SKM-1 treated with dmso at 0.1 percent for 144 hours (cell line): ENCODE measurements around the gene SRPRB.
"Not testable (repeated sequence)": the region's sequence is repeated elsewhere in the genome, so short reads cannot be mapped to it uniquely, and the experiment has no call there.

Experiments
- DNase-seq: peaks from one replicate; lab custom pipeline; 2025; ENCODE audit not compliant: unreplicated experiment; lab: John Stamatoyannopoulos, UW

SRPRB gene

DNA sequence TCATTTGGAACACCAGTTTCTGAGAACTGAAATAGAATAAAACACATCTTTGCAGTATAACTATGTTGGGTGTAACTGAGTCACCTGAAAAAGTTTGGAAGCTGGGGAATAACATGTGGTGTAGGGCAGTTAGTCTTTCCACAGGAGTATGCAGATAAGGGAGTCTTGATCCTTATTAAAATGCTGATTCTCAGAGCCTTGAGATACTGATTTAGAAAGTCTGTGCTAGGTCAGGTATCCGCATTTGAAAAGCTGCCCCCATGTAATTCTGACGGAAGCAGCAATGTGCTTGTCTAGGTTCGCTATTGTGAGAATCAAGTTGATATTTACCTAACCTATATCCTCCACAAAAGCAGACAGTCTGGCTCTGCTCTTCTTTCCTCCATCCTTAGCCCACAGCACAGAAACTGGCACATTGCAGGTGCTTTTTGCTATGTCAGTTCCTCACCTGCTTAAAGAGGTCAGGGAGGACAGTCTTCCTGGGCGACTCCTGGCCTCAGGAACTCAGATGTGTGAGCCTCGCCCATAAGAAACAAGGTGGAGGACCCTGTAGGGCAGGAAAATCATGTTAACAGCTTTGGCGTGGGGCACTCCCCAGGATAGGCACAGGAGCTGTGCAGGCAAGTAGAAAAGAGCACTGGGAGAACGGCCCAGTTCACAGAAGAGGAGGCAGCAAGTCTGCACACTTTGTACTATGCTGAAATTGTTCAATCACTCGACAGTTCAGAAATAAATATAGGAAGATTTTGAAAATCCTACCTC lies 27.6 kb upstream of the SRPRB start:
- DNase-seq = no peak

DNA sequence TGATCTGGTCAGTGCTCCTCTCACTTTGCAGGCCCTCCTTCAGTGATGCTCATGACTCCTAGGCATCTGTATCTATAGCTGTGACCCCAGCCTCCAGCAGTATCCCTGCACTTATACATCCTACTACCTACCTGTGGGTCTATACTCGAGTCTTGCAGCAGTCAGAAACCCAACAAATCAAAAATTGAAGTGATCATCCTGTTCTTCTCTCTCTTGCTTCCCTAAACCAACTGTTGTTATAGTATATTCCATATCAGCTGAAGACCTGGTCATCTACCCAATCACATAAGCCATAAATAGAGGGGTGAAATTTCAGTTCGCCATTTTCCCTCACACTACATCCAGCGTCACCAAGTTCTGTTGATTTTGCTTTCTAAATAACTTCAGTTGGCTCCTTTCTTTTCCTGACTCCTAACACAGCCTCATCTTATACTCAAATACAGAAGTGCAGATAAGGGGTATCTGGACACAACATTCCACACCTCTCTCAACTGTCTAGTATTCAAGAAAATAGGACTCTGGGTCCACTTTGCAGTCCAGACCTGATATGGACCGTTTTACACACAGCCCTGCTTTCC lies 25.9 kb upstream of the SRPRB start:
- DNase-seq = no peak

DNA sequence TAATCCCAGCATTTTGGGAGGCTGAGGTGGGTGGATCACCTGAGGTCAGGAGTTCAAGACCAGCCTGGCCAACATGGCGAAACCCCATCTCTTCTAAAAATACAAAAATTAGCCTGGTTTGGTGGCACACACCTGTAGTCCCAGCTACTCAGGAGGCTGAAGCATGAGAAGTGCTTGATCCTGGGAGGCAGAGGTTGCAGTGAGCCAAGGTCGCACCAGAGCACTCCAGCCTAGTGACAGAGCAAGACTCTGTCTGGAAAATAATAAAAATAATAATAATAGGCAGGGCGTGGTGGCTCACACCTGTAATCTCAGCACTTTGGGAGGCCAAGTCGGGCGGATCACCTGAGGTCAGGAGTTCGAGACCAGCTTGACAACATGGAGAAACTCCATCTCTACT lies 24.9 kb upstream of the SRPRB start:
- DNase-seq = not testable (repeated sequence)

- no peak for DNase-seq
Observed at GRCh38 chr3:133781570-133781969, 24.0 kb upstream of the SRPRB start.

GRCh38 chr3:133782454-133782853 lies 23.2 kb upstream of the SRPRB start:
- DNase-seq = no peak

DNA sequence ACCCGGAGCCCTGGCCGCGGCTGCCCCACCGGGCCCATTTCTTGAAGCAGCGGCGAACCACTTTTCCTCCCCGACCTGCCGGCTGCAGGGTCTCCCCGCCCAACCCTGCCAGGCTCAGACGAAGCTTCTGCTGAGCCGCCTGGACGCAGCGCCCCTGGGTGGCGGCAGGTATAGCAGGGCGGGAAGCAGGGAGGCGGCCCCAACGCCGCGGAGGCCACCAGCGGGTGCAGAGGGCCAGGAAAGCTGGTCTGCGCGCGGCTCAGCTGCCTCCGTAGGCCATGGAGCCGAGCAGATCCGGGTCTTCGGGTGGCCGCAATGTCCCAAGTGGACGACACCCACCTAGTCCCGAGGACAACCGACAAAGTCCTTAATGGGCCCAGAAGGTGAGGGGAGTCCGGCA lies 21.9 kb upstream of the SRPRB start:
- DNase-seq = no peak

DNA sequence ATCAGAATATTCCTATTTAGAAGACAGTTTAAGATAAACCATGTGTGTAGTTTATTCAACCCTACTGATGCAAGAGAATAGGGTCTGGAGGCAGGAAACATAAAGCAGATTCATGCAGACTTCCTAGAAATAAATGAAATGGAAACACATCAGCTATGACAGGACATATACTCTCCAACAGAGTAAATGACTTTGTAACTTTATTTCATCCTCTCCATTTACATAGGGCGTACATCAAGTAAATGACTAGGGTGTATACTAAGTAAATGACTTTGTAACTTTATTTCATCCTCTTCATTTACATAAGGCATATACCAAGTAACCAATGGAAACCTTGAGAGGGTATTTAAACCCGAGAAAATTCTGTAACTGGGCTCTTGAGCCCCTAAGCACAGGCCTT lies 17.6 kb upstream of the SRPRB start:
- no peak for DNase-seq

- no peak for DNase-seq
Observed at GRCh38 chr3:133792171-133792763, 13.3 kb upstream of the SRPRB start.

DNA sequence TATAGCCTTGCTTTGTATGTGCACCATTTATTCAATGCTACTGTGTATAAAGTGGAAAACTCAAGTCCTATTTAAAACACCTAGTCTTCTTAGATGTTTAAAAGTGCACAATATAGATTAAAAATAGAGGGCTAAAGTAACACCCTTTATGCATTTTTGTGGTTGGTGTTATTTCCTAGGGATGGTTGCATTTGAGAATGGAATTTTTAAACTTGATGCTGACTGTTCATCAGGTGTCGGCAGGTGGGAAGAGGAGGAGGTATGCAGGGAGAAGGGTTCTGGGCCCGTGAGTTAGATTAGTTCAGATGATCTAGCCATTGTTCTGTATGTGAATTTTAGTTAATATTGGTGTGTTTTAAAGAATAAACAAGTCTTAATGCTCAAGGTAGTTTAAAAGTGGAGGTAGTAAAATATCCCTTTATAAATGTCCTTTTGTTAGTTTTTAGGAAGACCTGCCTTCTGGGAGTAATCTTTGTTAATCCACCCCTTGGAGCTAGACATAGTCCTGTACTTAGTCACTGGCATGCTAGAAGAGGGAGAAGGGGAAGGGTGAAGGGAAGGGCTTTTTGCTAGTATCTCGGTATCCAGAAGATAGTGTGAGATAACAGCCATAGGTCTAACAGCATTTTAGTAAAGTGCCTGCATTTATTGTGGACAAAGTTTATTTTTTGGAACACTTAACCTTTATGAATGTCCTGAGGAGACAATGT lies 8.1 kb upstream of the SRPRB start:
- no peak for DNase-seq

DNA sequence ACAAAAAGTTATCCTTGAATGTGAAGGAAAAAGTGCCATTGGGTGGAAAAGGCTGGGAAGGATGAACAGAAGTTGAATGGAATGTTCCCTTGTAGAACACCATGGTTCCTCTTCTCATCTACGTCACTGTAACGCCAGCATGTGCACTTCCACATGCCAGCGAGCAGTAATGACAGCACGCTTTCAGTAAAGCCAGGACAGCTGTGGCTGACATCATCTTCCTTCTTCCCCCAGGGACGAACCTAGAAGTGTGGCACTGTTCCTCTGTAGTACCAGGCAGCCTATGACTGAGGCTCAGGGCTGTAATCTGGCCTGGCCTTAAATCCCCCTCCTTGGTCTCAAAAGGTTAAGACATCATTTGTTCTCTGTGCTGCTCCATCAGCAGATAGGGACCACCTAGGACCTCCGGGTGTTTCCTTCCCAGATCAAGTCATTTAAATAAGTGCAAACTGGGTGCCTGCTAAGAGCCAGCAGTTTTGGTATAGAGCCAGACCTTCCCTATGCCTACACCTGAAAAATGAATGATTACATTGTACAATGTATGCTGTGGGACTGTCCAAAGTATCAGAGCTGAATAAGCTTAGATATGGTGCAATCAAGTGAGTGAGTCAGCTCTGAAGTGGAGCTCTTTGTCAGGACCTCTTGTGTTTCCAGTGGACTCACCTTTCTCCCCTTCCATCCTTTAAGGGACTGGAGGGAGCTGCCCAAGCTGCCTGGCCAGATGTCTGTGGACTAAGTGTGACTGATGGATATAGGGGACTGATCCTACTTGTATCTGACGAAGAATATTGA lies 5.6 kb upstream of the SRPRB start:
- no peak for DNase-seq

- no peak for DNase-seq
Observed at GRCh38 chr3:133803469-133803868, 2.1 kb upstream of the SRPRB start.

DNA sequence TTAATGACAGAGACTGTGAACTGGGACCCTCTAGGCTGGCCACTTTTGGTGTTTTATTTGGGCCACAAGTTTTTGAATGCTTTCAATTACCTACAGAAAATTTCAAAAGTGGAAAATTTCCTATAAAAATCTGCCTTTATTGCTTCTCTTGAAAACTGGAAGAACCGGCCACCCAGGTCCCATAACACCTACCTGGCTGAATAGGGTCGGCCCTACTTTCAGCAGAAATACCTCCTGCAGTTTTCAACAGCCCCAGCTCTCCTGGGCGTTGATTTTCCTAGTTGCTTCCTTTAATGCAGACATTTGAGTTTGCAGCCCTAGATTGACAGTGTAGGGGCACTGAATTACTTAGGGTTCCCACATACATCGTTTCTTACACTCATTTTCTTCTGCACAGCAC lies 719 bp upstream of the SRPRB start:
- no peak for DNase-seq

DNA sequence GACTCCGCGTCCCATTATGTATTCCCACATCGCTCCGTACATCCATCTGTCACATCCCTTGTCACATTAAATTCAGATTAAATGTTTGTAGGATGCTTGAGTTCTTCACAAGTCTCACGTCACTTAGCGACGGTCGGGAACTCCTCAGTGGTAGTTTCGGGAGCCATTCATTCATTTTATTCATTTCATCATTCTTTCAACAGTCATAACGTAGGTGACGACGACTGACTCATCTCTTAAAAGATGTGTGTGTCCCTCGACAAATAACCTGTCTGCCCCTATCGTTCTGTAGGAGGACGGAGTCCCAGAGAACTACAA lies 272 bp upstream of the SRPRB start:
- no peak for DNase-seq

DNA sequence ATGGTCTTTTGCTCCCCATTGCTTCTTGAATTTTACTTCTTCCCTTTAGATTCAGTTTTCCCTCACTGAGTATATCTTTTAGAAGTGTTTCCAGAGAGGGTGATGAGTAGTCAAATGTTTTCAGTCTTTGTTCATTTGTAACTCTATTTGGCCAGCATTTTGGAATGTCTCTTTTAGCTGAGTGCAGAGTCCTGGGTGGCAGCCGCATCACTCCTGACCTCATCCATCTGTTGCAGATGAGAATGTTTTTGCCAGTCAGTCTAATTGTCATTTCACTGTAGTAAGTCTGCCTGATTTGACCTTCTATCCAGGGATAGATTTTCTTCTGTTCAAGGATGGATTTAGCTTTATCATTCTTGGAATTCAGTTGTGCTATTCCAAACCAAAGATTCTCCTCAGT lies 7.3 kb downstream of the SRPRB start:
- DNase-seq = no peak

GRCh38 chr3:133815386-133815785 lies 9.8 kb downstream of the SRPRB start:
- no peak for DNase-seq

DNA sequence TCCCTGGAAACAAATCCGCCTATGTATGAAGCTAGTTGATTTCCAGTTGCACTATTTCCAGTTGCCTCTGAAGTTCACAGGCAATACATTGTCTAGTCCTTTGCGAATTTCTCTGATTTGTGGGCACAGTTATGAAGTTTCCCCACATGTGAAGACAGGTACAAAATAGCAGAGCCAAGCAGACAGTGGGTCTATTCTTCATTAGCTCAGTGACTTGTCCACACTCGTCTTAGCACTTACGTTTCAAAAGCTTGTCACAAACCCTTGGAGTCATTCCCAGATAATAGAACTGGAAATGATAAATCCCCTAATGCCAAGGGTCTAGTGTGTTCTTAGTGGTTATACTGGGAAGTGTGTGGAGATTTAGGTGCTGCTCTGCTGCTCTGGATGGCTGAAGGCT lies 14.5 kb downstream of the SRPRB start:
- no peak for DNase-seq

DNA sequence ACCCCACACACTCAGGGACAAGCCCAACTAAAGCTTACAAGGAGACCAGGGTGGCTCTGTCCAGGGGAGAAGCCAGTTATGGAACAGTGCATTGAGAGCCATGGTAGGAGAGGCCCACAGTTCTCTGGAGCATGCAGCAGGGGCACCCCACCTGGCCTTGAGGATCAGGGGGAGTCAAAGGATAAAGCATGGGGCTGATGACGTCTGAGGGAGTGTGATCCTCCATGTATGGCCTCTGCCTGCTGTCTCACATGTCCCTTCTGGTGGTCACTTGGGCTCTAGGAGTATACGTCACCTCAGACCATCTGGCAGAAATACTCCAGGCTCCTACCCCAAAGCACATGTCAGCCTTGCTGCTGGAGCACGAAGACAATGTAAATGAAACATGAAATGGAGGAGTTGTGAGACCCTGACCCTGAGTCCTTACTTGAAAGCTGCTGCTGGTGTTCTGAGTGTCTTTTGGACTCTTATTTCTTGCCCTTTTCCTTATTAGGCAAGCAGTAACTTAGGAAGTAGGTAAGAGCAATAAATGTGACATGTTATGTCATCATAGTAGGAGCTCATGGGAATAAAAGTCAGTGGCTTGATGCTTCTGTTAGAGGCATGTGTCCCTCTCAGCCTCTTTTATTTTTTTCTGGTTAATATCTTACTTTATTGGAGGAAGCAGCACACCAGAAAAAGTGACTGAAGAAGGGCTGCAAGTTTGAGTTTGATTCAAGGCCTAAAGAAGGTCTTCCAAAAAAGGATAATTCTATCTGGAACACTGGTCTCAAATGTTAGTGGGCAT lies 15.5 kb downstream of the SRPRB start:
- no peak for DNase-seq

GRCh38 chr3:133821767-133822638 lies 16.4 kb downstream of the SRPRB start:
- no peak for DNase-seq

DNA sequence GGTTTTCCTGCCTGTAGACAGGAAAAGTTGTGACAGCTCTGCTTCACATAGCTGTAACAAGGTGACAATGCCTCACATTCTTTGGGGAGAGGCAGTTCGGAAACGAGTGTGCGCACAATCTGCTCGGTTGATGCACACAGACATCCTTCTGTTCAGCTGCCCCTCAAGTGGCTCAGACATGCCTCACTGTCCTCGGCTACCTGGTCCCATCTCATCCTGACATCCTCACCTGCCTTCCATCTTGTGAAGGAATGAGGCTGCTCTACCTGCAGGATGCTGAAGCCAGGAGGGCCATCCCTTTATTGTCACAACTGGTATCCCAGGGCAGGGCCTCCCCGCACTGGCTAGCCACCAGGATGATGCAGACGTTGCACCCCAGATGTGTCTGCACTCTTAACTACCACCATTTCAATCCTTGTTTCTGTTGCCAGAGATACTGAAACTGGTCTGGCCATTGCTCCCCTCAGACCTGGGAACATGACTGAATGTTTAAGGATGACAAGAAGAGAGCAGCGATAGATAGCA lies 19.4 kb downstream of the SRPRB start:
- DNase-seq = no peak
